GM10266 (cell line): ENCODE measurements around the gene DLGAP1.

ENCODE experiments used
- DNase-seq: peaks from one replicate; pipeline ENCODE4 v3.0.0; 2012; ENCODE audit errors: extremely low spot score
- CTCF ChIP-seq: IDR thresholded peaks from 2 replicates; pipeline ENCODE4 v1.5.1; 2012; ENCODE audit warnings: mild to moderate bottlenecking, low read depth; ENCODE audit not compliant: control insufficient read depth, insufficient read depth; ENCODE audit errors: missing control alignments

Gene DLGAP1

GRCh38 chr18:3741333-3741732, 713.8 kb downstream of the DLGAP1 start:
- TF ChIP-seq CTCF: no peak
- DNase-seq: no peak

GRCh38 chr18:3728704-3729437, 726.2 kb downstream of the DLGAP1 start:
- no peak for TF ChIP-seq CTCF
- DNase-seq: no peak

GRCh38 chr18:3727274-3727673, 727.8 kb downstream of the DLGAP1 start:
- TF ChIP-seq CTCF: no peak
- DNase-seq: no peak

- TF ChIP-seq CTCF: no peak
- no peak for DNase-seq
Measured at GRCh38 chr18:3726238-3726951, 728.7 kb downstream of the DLGAP1 start.

- TF ChIP-seq CTCF: no peak
- no peak for DNase-seq
Measured at GRCh38 chr18:3725115-3725514, 730.0 kb downstream of the DLGAP1 start.

GRCh38 chr18:3723554-3723953, 731.6 kb downstream of the DLGAP1 start:
- DNase-seq: no peak
- TF ChIP-seq CTCF: no peak
